Mammary epithelial cell (primary cell): ENCODE results near the gene GADL1.

Source experiments
- CTCF ChIP-seq, 2 donors: IDR thresholded peaks in 1 of 2; conservative IDR thresholded peaks in 1 of 2; 2 replicates each; pipeline ENCODE4 v1.5.1; 2011 to 2012; ENCODE audit warnings: inconsistent platforms in 2 of 2, low read length in 2 of 2, mild to moderate bottlenecking in 2 of 2, control low read depth in 1 of 2, low read depth in 1 of 2; ENCODE audit not compliant: insufficient read depth in 1 of 2; ENCODE audit errors: extremely low read depth in 1 of 2
- EZH2 ChIP-seq: IDR thresholded peaks from 2 replicates; pipeline ENCODE4 v1.6.1; 2012; ENCODE audit warnings: low read length, inconsistent platforms, borderline replicate concordance

DNA sequence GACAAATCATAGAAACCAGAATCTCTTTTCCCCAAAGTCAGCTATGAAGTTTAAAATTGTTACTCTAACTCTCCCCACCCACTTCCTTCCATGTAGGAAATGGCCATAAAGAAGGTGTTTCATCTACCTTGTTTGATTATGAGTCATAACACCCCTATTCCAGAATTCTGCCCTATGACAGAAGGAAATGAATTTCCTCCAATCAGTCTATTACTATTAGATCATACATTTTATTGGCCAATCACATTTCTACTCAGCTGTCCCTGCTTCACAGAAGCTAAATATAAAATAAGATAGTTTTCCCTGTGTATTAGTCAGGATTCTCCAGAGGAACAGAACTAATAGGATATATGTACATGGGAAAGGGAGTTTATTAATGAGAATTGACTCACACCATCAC lies 186.0 kb downstream of the GADL1 start:
- no peak for TF ChIP-seq CTCF (conservative IDR thresholded peaks at IDR 0.05 in 1 of 2, IDR thresholded peaks at IDR 0.05 in 1 of 2; ENCODE audit: extremely low read depth in 1 of 2, insufficient read depth in 1 of 2, low read depth in 1 of 2, low read length in 2 of 2)
- no peak for TF ChIP-seq EZH2
